Mammary microvascular endothelial cell (primary cell): ENCODE results near the gene GRK2. TPM values are rescaled to one million over a fixed set of nuclear protein-coding genes. Genes with fewer than 3 reads are reported as not detected.

Experiments
- total RNA-seq: library from RNA; depleted of rRNA; stranded (reverse); fragments of >200 nt; gene quantifications from 2 replicates; pipeline ENCODE4 v1.2.3, GENCODE V29; 2015

The GRK2 gene
- 43.1 and 47.3 TPM in 2 replicates for total RNA-seq

GRCh38 chr11:67266449-67267187, at the start of gene GRK2:
TSS of gene GRK2 (plus strand) at chr11:67266473. CDS start at chr11:67266700, 227 bp downstream.

DNA sequence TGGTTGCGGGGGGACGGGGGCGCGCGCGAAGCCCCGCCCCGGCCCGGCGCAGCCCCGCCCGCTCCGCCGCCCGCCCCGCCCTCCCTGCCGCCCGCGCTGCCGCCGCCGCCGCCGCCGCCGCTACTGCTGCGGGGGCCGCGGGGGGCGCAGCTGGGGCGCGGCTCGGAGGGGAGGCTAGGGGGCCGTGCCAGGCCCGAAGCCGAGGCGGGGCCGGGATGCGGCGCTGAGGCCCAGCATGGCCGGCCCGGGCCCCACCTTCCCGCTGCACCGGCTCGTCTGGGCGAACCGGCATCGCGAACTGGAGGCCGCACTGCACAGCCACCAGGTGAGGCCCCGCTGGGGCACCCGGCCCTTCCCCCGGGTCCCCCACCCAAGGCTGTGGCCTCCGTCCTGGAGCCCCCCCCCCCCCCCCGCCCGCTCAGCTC, 23.0 kb downstream of the GRK2 start, which contains the start of gene ANKRD13D:
Gene ANKRD13D, plus strand, starts transcription at position 78 of the 425 bp plus-strand sequence. Its CDS starts 158 bp downstream, at position 236.

DNA sequence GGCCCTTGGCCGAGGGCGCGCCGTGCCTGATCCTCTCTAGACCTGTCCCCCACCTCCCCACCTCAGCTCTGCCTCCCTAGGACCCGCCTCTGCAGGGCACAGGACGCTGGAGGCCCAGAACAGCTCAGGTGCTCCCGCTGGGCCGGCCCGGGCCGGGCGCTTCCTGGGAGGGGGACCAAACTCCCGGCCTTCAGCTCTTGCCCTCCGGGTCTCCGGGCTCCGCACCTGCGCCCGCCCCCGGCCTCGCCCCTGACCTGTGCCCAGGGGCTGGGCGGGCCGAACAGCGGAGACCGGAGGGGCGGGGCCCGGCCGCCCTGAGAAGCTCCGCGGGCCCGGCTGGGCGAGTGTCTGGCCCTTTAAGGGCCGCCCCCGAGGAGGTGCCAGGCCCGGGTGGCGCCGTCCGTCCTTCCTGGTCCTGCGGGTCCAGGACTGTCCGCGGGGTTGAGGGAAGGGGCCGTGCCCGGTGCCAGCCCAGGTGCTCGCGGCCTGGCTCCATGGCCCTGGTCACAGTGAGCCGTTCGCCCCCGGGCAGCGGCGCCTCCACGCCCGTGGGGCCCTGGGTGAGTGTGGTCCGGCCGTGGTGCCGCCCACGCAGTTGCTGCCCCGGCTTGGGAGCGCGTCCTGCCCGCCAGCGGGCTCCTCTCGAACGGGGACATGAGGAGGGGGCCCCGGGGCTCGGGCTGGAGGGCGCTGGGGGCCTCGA, 37.0 kb downstream of the GRK2 start, which contains the start of gene SSH3:
Gene SSH3, plus strand, starts transcription at position 399 of the 703 bp plus-strand sequence. Its CDS starts 96 bp downstream, at position 495.

Other genes with a start within 250 kb of the GRK2 start
- not detected in 2 replicates for gene SYT12, start 243.3 kb upstream of the GRK2 start, total RNA-seq
- gene RHOD, start 209.6 kb upstream of the GRK2 start, total RNA-seq: 16.4 and 26.0 TPM in 2 replicates
- gene KDM2A, start 147.2 kb upstream of the GRK2 start, total RNA-seq: 28.8 and 28.9 TPM in 2 replicates
- gene ANKRD13D, start 22.8 kb downstream of the GRK2 start, total RNA-seq: 19.1 and 24.3 TPM in 2 replicates
- 12.5 and 24.0 TPM in 2 replicates for gene SSH3, start 37.1 kb downstream of the GRK2 start, total RNA-seq
- 89.9 and 100 TPM in 2 replicates for gene POLD4, start 87.1 kb downstream of the GRK2 start, total RNA-seq
- gene CLCF1, start 107.1 kb downstream of the GRK2 start, total RNA-seq: 6.3 and 6.8 TPM in 2 replicates
- 4.6 and 7.9 TPM in 2 replicates for gene RAD9A, start 125.5 kb downstream of the GRK2 start, total RNA-seq
- gene PPP1CA, start 135.4 kb downstream of the GRK2 start, total RNA-seq: 278 and 283 TPM in 2 replicates
- gene TBC1D10C, start 137.6 kb downstream of the GRK2 start, total RNA-seq: not detected in 2 replicates
- gene CARNS1, start 149.2 kb downstream of the GRK2 start, total RNA-seq: not detected in 2 replicates
- gene RPS6KB2, start 162.0 kb downstream of the GRK2 start, total RNA-seq: 66.0 and 76.4 TPM in 2 replicates
- gene PTPRCAP, start 171.2 kb downstream of the GRK2 start, total RNA-seq: 0.87 TPM in 1 of 2 replicates, not detected in the other
- 122 and 126 TPM in 2 replicates for gene CORO1B, start 177.0 kb downstream of the GRK2 start, total RNA-seq
- gene GPR152, start 186.3 kb downstream of the GRK2 start, total RNA-seq: not detected in 2 replicates
- gene CABP4, start 188.9 kb downstream of the GRK2 start, total RNA-seq: 2.1 and 3.9 TPM in 2 replicates
- 51.3 and 70.9 TPM in 2 replicates for gene TMEM134, start 202.8 kb downstream of the GRK2 start, total RNA-seq
- 52.0 and 61.3 TPM in 2 replicates for gene AIP, start 216.6 kb downstream of the GRK2 start, total RNA-seq
- gene PITPNM1, start 238.9 kb downstream of the GRK2 start, total RNA-seq: 13.1 and 19.4 TPM in 2 replicates
- gene CDK2AP2, start 241.7 kb downstream of the GRK2 start, total RNA-seq: 54.0 and 55.4 TPM in 2 replicates